ENCODE data around the gene ASPSCR1. TPM values are rescaled to one million over a fixed set of nuclear protein-coding genes. Genes with fewer than 3 reads are reported as not detected.

The ASPSCR1 gene
- 221 and 314 TPM in 2 replicates for total RNA-seq (2016; rRNA removed; fragmentation: Illumina TruSeq; extraction: Trizol)
- 180 and 228 TPM in 2 replicates for total RNA-seq (2016; cell fraction: cytosol; rRNA removed; fragmentation: Illumina TruSeq; extraction: Trizol; ENCODE audit: low read depth)
- total RNA-seq (2016; cell fraction: insoluble cytoplasmic fraction; rRNA removed; fragmentation: Illumina TruSeq; extraction: Trizol), result 219 and 327 TPM in 2 replicates
- total RNA-seq (2016; cell fraction: membrane; rRNA removed; fragmentation: Illumina TruSeq; extraction: Trizol), result 207 and 283 TPM in 2 replicates
- 184 and 224 TPM in 2 replicates for total RNA-seq (2016; cell fraction: nucleus; rRNA removed; fragmentation: Illumina TruSeq; extraction: Trizol)
- polyA plus RNA-seq (2011; rRNA removed), result 257 and 274 TPM in 2 replicates
- polyA plus RNA-seq (2011; cell fraction: cytosol; rRNA removed), result 164 and 428 TPM in 2 replicates
- polyA plus RNA-seq (2011; cell fraction: nucleus; rRNA removed), result 988 and 1,754 TPM in 2 replicates
- 102 and 190 TPM in 2 replicates for polyA plus RNA-seq (2012)
- polyA plus RNA-seq (2016; cell fraction: cytosol; fragmentation: Illumina TruSeq; extraction: Trizol; ENCODE audit: low read depth), result 154 and 193 TPM in 2 replicates
- polyA plus RNA-seq (2016; cell fraction: insoluble cytoplasmic fraction; fragmentation: Illumina TruSeq; extraction: Trizol; ENCODE audit: low read depth), result 188 and 212 TPM in 2 replicates
- 186 and 218 TPM in 2 replicates for polyA plus RNA-seq (2016; cell fraction: membrane; fragmentation: Illumina TruSeq; extraction: Trizol; ENCODE audit: low read depth)
- polyA plus RNA-seq (2016; cell fraction: nucleus; fragmentation: Illumina TruSeq; extraction: Trizol; ENCODE audit: insufficient read depth, low read depth), result 413 and 420 TPM in 2 replicates
- 26.8 and 276 TPM in 2 replicates for polyA minus RNA-seq (2011; rRNA and poly(A)+ RNA removed; ENCODE audit: low replicate concordance)
- 97.1 and 133 TPM in 2 replicates for polyA minus RNA-seq (2011; cell fraction: cytosol; rRNA and poly(A)+ RNA removed)
- polyA minus RNA-seq (2011; cell fraction: nucleus; rRNA and poly(A)+ RNA removed), result 107 and 152 TPM in 2 replicates
- Bru-seq, nascent RNA, result percentile 89 among the genes with signal in this experiment
- BruChase-seq, experiment 1, labeled RNA remaining after a 6-hour chase, result percentile 94 among the genes with signal in this experiment
- BruChase-seq, experiment 2, labeled RNA remaining after a 2-hour chase, result percentile 92 among the genes with signal in this experiment
- long read RNA-seq, experiment 1, full-length matches to known transcripts, result 61 of 406 reads
- long read RNA-seq, experiment 1, partial matches to known transcripts, result 81 of 406 reads
- long read RNA-seq, experiment 1, other reads (novel, unspliced or antisense), result 264 of 406 reads
- long read RNA-seq, experiment 2, full-length matches to known transcripts, result 123 of 1,050 reads
- long read RNA-seq, experiment 2, partial matches to known transcripts, result 382 of 1,050 reads
- long read RNA-seq, experiment 2, other reads (novel, unspliced or antisense), result 545 of 1,050 reads

- Histone ChIP-seq H3K9ac (ENCODE audit: insufficient read depth, low read depth, low read length) (peak within 1 kb of the TSS; percentile 95), H4K20me1 (ENCODE audit: insufficient read depth, low read length) (no peaks in the 10 kb centered on the region), H3K4me2 (ENCODE audit: low read depth, low read length) (peak within 1 kb of the TSS; percentile 97), H3K79me2 (ENCODE audit: insufficient read depth, low read length) (peaks cover 26% of the 10 kb centered on the region), H3K9me3 (ENCODE audit: low read length) (peaks cover 13% of the 10 kb centered on the region), H3K27ac (ENCODE audit: extremely low read length, insufficient read depth, low read length) (peak within 1 kb of the TSS; percentile 85), H3K4me1 (ENCODE audit: insufficient read depth, low read length) (peaks cover 55% of the 10 kb centered on the region), H2AFZ (ENCODE audit: low read length) (no peak within 1 kb of the TSS), H3K36me3 (replicated peaks in 1 of 2; ENCODE audit: control insufficient read depth in 1 of 2, insufficient read depth in 2 of 2, low read length in 2 of 2) (peaks cover 1 to 13% of the 10 kb centered on the region in 2 experiments; a peak in 4 of 5 replicates), H3K4me3 (replicated peaks in 1 of 3; ENCODE audit: insufficient read depth in 1 of 3, low read depth in 2 of 3, low read length in 3 of 3) (peak within 1 kb of the TSS; percentile 86 to 92 (median 87)), H3K27me3 (ENCODE audit: control insufficient read depth in 1 of 2, insufficient read depth in 2 of 2, low read length in 2 of 2) (no peaks in the 10 kb centered on the region)
- WGBS (ENCODE audit: low lambda C conversion rate), result 3% methylated on average over 36 of the region's 76 CpGs
- peak; percentile 85 for ATAC-seq
- no TSS peak for BruUV-seq (replicated peaks)
- ChIA-PET CTCF (ENCODE audit: low intra/inter-chr PET ratio, low total read pairs) (interaction anchor here (1.7 to 5.6 kb wide), 2 partner anchors 17 to 42 kb away, joined by 3 to 25 read pairs; partner anchors contain the start of gene NOTUM), POLR2A (interaction anchor here (0.9 to 14.1 kb wide), 11 partner anchors 10 to 250 kb away, joined by 3 to 382 read pairs (median 4); partner anchors contain the start of genes CENPX, LRRC45 and NOTUM)
- peak; percentile 80 for DNase-seq (ENCODE audit: low spot score)
- intact Hi-C loops (cut with micrococcal nuclease; ENCODE audit: unreplicated experiment) (loop anchor here (1.0 to 10.0 kb wide), 2 partner anchors 15 to 117 kb away; partner anchors contain the start of gene FASN), in situ Hi-C loops (cut with HindIII; ENCODE audit: extremely low pct_ligation_motif_present, low pct_unique_long_range_greater_than_20kb) (no loop called here)
- no peak for FAIRE-seq
- no peak for TF ChIP-seq NR3C1 (CRISPR knock-in tag; IDR thresholded peaks at IDR 0.05)
- no peak for TF ChIP-seq MBNL3 (CRISPR knock-in tag; conservative IDR thresholded peaks at IDR 0.05)
- TF ChIP-seq EP300 (IDR thresholded peaks at IDR 0.05; ENCODE audit: low read depth in 2 of 2, low read length in 2 of 2), result peak; percentile 23 to 69; a peak in 3 of 4 replicates
- TF ChIP-seq EP300 (CRISPR knock-in tag; IDR thresholded peaks at IDR 0.05; ENCODE audit: borderline replicate concordance), result no peak
- no peak for TF ChIP-seq NPAS2 (CRISPR knock-in tag; IDR thresholded peaks at IDR 0.05; ENCODE audit: borderline replicate concordance)
- TF ChIP-seq LCORL (IDR thresholded peaks at IDR 0.05), result no peak
- no peak; the same call in 1 of the 2 replicates for TF ChIP-seq LCORL (CRISPR knock-in tag; IDR thresholded peaks at IDR 0.05)
- TF ChIP-seq ZSCAN22 (CRISPR knock-in tag; IDR thresholded peaks at IDR 0.05), result no peak
- no peak for TF ChIP-seq PBX2 (CRISPR knock-in tag; IDR thresholded peaks at IDR 0.05)
- TF ChIP-seq ELF3 (CRISPR knock-in tag; IDR thresholded peaks at IDR 0.05), result peak; percentile 94
- no peak; the same call in 1 of the 2 replicates for TF ChIP-seq KDM3A (CRISPR knock-in tag; IDR thresholded peaks at IDR 0.05; ENCODE audit: low read depth)
- TF ChIP-seq SNAPC2 (CRISPR knock-in tag; IDR thresholded peaks at IDR 0.05), result peak; percentile 90; the same call in 1 of the 2 replicates
- peak; percentile 78; the same call in 1 of the 2 replicates for TF ChIP-seq AKAP8 (CRISPR knock-in tag; IDR thresholded peaks at IDR 0.05)
- TF ChIP-seq EEA1 (CRISPR knock-in tag; IDR thresholded peaks at IDR 0.05; ENCODE audit: borderline replicate concordance), result 0 out of 2 replicates have a peak, but pooled peaks have one; percentile 7
- TF ChIP-seq ZNF574 (CRISPR knock-in tag; IDR thresholded peaks at IDR 0.05), result peak; percentile 90
Measured at GRCh38 chr17:81977211-81977808, at the start of gene ASPSCR1. TSS of gene ASPSCR1 (plus strand) at chr17:81977629. CDS start at chr17:81977647, 18 bp downstream.
